PC-9 (cell line): ENCODE measurements around the gene TRIM34. TPM values are rescaled to one million over a fixed set of nuclear protein-coding genes. Genes with fewer than 3 reads are reported as not detected.

ENCODE experiments used
- Bru-seq: library from RNA; stranded (reverse); fragments of 400-500 nt; gene quantifications from one replicate; lab custom pipeline; 2021; lab: Mats Ljungman, UMichigan
- BruChase-seq, 2 experiments: library from RNA; stranded (reverse); fragments of 400-500 nt; gene quantifications; one replicate each; lab custom pipeline; 2021; lab: Mats Ljungman, UMichigan
- BruUV-seq: library from RNA; stranded (reverse); fragments of 400-500 nt; replicated peaks from 2 replicates; lab custom pipeline; 2021; lab: Mats Ljungman, UMichigan
- CTCF ChIA-PET: fragments of 300-600 bp; sonication (Branson Sonifier 250); formaldehyde crosslinking; loops from one replicate; lab custom pipeline; 2022; ENCODE audit warnings: antibody characterized with exemption; lab: Charles Lee
- POLR2A ChIA-PET: fragments of 300-600 bp; sonication (Branson Sonifier 250); formaldehyde crosslinking; loops from one replicate; lab custom pipeline; 2022; ENCODE audit warnings: antibody characterized with exemption; ENCODE audit not compliant: unreplicated experiment; lab: Charles Lee
- DNase-seq, 2 experiments: peaks; one replicate each; pipeline versions ENCODE4 v3.0.0 to v3.0.0-alpha.2; 2015 to 2022; ENCODE audit warnings: mixed read lengths in 1 of 2
- H2AFZ ChIP-seq: fragments of 200-600 bp; sonication (generic); 2 replicates; pipeline ENCODE4 v1.8.1; 2017; ENCODE audit warnings: antibody characterized with exemption
- H3F3A ChIP-seq: fragments of 200-600 bp; sonication (generic); 2 replicates; pipeline ENCODE4 v1.8.1; 2017; ENCODE audit warnings: antibody characterized with exemption, mild to moderate bottlenecking, low read depth; ENCODE audit not compliant: insufficient read depth
- H3K27ac ChIP-seq: fragments of 200-600 bp; sonication (generic); 2 replicates; pipeline ENCODE4 v1.6.1; 2016; ENCODE audit warnings: mixed run types
- H3K27me3 ChIP-seq: fragments of 200-600 bp; sonication (generic); 2 replicates; pipeline ENCODE4 v1.6.1; 2016; ENCODE audit warnings: low read depth, mixed run types; ENCODE audit not compliant: insufficient read depth
- H3K36me3 ChIP-seq: fragments of 200-600 bp; sonication (generic); 2 replicates; pipeline ENCODE4 v1.6.1; 2016; ENCODE audit warnings: low read depth, mixed run types
- H3K4me1 ChIP-seq: fragments of 200-600 bp; sonication (generic); replicated peaks from 2 replicates; pipeline ENCODE4 v1.6.1; 2016; ENCODE audit warnings: mixed run types; ENCODE audit not compliant: insufficient read depth
- H3K4me2 ChIP-seq: fragments of 200-600 bp; sonication (generic); 2 replicates; pipeline ENCODE4 v1.6.1; 2017; ENCODE audit warnings: mixed run types
- H3K4me3 ChIP-seq: fragments of 200-600 bp; sonication (generic); 2 replicates; pipeline ENCODE4 v1.6.1; 2016; ENCODE audit warnings: mixed run types
- H3K79me2 ChIP-seq: fragments of 200-600 bp; sonication (generic); 2 replicates; pipeline ENCODE4 v1.6.1; 2017; ENCODE audit warnings: low read depth, mixed run types
- H3K9me2 ChIP-seq: fragments of 200-600 bp; sonication (generic); 2 replicates; pipeline ENCODE4 v1.8.1; 2017; ENCODE audit warnings: mild to moderate bottlenecking; ENCODE audit not compliant: insufficient read depth
- H3K9me3 ChIP-seq: fragments of 200-600 bp; sonication (generic); 2 replicates; pipeline ENCODE4 v1.8.1; 2016; ENCODE audit warnings: low read depth; ENCODE audit not compliant: insufficient read depth
- H4K20me1 ChIP-seq: fragments of 200-600 bp; sonication (generic); 2 replicates; pipeline ENCODE4 v1.8.1; 2017; ENCODE audit not compliant: insufficient read depth
- EZH2 ChIP-seq: fragments of 200-600 bp; sonication (generic); IDR thresholded peaks from 2 replicates; pipeline ENCODE4 v1.8.0; 2017; ENCODE audit warnings: antibody characterized with exemption, low read depth
- intact Hi-C: fragments of 100-400 bp; cut with micrococcal nuclease; formaldehyde crosslinking; loops from one replicate; pipeline ENCODE4 v1.10.0; 2022; ENCODE audit not compliant: unreplicated experiment
- long read RNA-seq: library from polyadenylated mRNA; stranded (forward); transcript quantifications from one replicate; pipeline ENCODE4 v2.0.0, GENCODE V29; 2022
- total RNA-seq: library from RNA; stranded (reverse); gene quantifications from 2 replicates; pipeline ENCODE4 v1.2.3, GENCODE V29; 2021
- TF ChIP-seq, protein P1 (sequence below): fragments of 200-600 bp; sonication (generic); conservative IDR thresholded peaks from 2 replicates; pipeline ENCODE4 v1.6.1; 2017; ENCODE audit warnings: mixed run types, antibody characterized with exemption, mild to moderate bottlenecking, moderate library complexity

Gene TRIM34, protein sequence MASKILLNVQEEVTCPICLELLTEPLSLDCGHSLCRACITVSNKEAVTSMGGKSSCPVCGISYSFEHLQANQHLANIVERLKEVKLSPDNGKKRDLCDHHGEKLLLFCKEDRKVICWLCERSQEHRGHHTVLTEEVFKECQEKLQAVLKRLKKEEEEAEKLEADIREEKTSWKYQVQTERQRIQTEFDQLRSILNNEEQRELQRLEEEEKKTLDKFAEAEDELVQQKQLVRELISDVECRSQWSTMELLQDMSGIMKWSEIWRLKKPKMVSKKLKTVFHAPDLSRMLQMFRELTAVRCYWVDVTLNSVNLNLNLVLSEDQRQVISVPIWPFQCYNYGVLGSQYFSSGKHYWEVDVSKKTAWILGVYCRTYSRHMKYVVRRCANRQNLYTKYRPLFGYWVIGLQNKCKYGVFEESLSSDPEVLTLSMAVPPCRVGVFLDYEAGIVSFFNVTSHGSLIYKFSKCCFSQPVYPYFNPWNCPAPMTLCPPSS
- total RNA-seq (3.8 and 7.5 TPM in 2 replicates), Bru-seq, nascent RNA (percentile 41 among the genes with signal in this experiment), BruChase-seq, experiment 1, labeled RNA remaining after a 2-hour chase (percentile 51 among the genes with signal in this experiment), BruChase-seq, experiment 2, labeled RNA remaining after a 6-hour chase (percentile 62 among the genes with signal in this experiment)
- long read RNA-seq, transcript TRIM34-201 (8 exons, 2,311 nt) = major isoform, 10 of 12 reads
- long read RNA-seq, partial matches to known transcripts = 0 of 12 reads
- long read RNA-seq, other reads (novel, unspliced or antisense) = 1 of 12 reads

DNA sequence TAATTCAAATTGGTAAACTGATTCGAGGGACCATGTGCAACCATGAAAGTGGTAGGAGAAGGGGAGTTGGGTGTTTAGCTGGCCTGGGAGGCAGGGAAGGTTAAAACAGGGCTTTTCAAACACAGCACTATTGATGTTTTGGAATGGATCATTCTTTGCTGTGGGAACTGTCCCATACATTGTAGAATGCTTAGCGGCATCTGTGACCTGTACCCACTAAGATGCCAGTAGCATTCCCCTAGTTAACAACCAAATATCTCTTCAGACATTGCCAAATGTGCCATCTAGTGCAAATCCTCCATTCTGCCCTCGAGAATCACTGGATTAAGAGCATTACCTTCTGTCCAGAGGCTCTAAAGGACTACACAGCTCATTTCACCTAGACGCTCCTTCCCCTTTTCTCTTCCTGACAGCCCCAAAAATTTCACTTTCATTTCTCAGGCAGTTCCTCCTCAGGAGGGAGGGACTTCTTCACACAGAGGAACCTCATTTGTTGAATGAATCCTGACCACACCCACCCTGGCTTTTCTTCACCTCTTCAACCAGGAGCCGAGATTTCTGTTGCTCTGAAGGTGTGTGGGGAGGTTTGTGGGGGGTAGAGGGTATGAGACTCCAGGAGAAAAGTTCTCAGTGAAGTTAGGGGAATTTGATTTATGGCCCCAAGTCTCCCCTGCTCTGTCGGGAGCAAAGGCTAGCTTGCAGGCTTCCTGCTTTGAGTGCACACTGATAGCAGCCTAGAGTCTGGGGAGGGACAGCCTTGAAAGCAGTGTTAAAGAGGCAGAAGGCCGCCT, at the start of gene TRIM34:
TRIM34 (plus strand) TSS at position 513 of the 791 bp plus-strand sequence. CDS start 7,331 bp downstream, outside the sequence.
- Histone ChIP-seq H3K36me3 (no peaks in the 10 kb centered on the region), H4K20me1 (no peaks in the 10 kb centered on the region), H3K4me1 (peaks cover 44% of the 10 kb centered on the region), H2AFZ (no peak within 1 kb of the TSS; the same call in 1 of the 2 replicates), H3K4me3 (peak within 1 kb of the TSS; percentile 30; the same call in 1 of the 2 replicates), H3K4me2 (peak within 1 kb of the TSS; percentile 63), H3K9me2 (no peaks in the 10 kb centered on the region), H3K9me3 (no peaks in the 10 kb centered on the region), H3K27ac (no peak within 1 kb of the TSS), H3K79me2 (no peaks in the 10 kb centered on the region), H3F3A (peaks cover 23% of the 10 kb centered on the region), H3K27me3 (no peaks in the 10 kb centered on the region)
- BruUV-seq = no TSS peak
- TF ChIP-seq, protein P1, sequence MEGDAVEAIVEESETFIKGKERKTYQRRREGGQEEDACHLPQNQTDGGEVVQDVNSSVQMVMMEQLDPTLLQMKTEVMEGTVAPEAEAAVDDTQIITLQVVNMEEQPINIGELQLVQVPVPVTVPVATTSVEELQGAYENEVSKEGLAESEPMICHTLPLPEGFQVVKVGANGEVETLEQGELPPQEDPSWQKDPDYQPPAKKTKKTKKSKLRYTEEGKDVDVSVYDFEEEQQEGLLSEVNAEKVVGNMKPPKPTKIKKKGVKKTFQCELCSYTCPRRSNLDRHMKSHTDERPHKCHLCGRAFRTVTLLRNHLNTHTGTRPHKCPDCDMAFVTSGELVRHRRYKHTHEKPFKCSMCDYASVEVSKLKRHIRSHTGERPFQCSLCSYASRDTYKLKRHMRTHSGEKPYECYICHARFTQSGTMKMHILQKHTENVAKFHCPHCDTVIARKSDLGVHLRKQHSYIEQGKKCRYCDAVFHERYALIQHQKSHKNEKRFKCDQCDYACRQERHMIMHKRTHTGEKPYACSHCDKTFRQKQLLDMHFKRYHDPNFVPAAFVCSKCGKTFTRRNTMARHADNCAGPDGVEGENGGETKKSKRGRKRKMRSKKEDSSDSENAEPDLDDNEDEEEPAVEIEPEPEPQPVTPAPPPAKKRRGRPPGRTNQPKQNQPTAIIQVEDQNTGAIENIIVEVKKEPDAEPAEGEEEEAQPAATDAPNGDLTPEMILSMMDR = no peak
- TF ChIP-seq EZH2 = no peak
- ChIA-PET POLR2A (interaction anchor here (0.6 to 0.7 kb wide), 2 partner anchors 60 to 292 kb away, joined by 3 to 4 read pairs; partner anchors contain the start of gene TRIM5), CTCF (no interaction called here)
- intact Hi-C loops = no loop called here
- peak; percentile 43 to 63 for DNase-seq

DNA sequence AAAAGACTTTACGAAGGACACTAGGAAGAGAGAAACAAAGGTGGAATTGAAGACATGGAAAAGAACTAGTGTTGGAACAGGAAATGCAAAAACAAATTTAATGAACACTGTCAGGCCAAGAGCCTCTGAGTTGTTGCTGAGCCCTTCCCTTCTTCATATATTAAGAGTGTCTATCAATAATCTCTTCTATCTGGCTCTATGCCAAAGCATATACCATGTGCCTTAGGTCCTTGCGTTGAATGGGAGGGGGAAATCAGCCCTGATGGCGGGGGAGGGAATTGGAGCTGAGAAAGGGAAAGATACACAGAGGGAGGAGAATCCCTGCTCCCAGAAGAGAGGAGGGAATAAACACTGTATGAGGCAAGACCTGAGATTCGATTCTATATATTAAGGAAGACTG, 49.6 kb upstream of the TRIM34 start:
- BruUV-seq = no TSS peak
- CTCF ChIA-PET = no interaction called here
- POLR2A ChIA-PET = no interaction called here

More for the DNA sequence above, 49.6 kb upstream of the TRIM34 start:
- H2AFZ ChIP-seq = no peak overlapping the region
- no peaks in the 10 kb centered on the region for H3F3A ChIP-seq
- H3K27me3 ChIP-seq = no peaks in the 10 kb centered on the region
- H3K4me3 ChIP-seq = no peak overlapping the region
- no peaks in the 10 kb centered on the region for H3K79me2 ChIP-seq
- no peaks in the 10 kb centered on the region for H4K20me1 ChIP-seq
- no peaks in the 10 kb centered on the region for H3K9me2 ChIP-seq
- no peak for DNase-seq
- no peaks in the 10 kb centered on the region for H3K9me3 ChIP-seq
- H3K4me1 ChIP-seq = no peaks in the 10 kb centered on the region
- intact Hi-C loops = no loop called here
- H3K27ac ChIP-seq = no peak overlapping the region
- no peak for TF ChIP-seq EZH2
- TF ChIP-seq, protein P1 = no peak
- H3K4me2 ChIP-seq = no peak overlapping the region
- H3K36me3 ChIP-seq = no peaks in the 10 kb centered on the region
